H9 (cell line): ENCODE data around the gene CSDE1. TPM values are rescaled to one million over a fixed set of nuclear protein-coding genes. Genes with fewer than 3 reads are reported as not detected.

Experiments
- DNase-seq: peaks from one replicate; pipeline ENCODE4 v3.0.0-alpha.2; 2017
- H2AFZ ChIP-seq: one replicate; pipeline ENCODE4 v1.6.1; 2013; ENCODE audit warnings: mild to moderate bottlenecking, low read length, control low read depth, moderate library complexity
- H2AK5ac ChIP-seq: 2 replicates; pipeline ENCODE4 v1.6.1; 2013; ENCODE audit warnings: low read length, control low read depth, mixed read lengths; ENCODE audit not compliant: insufficient read length
- H2BK120ac ChIP-seq: one replicate; pipeline ENCODE4 v1.6.1; 2013; ENCODE audit warnings: low read depth, mild to moderate bottlenecking, low read length, control low read depth, inconsistent platforms; ENCODE audit not compliant: poor library complexity, severe bottlenecking
- H2BK12ac ChIP-seq: 2 replicates; pipeline ENCODE4 v1.6.1; 2013; ENCODE audit warnings: low read length, control low read depth, mixed read lengths, low read depth; ENCODE audit not compliant: insufficient read length
- H2BK15ac ChIP-seq: 2 replicates; pipeline ENCODE4 v1.6.1; 2013; ENCODE audit warnings: low read depth, low read length, control low read depth
- H2BK20ac ChIP-seq: one replicate; pipeline ENCODE4 v1.6.1; 2013; ENCODE audit warnings: low read depth, mild to moderate bottlenecking, low read length, control low read depth, inconsistent platforms; ENCODE audit not compliant: poor library complexity, severe bottlenecking
- H2BK5ac ChIP-seq: 2 replicates; pipeline ENCODE4 v1.6.1; 2013; ENCODE audit warnings: low read length, control low read depth, mixed read lengths; ENCODE audit not compliant: insufficient read length
- H3K14ac ChIP-seq: 2 replicates; pipeline ENCODE4 v1.6.1; 2013; ENCODE audit warnings: low read length, control low read depth; ENCODE audit not compliant: insufficient read depth
- H3K18ac ChIP-seq: 2 replicates; pipeline ENCODE4 v1.6.1; 2013; ENCODE audit warnings: low read depth, mild to moderate bottlenecking, mixed read lengths, low read length, control low read depth; ENCODE audit not compliant: insufficient read length
- H3K23ac ChIP-seq: 2 replicates; pipeline ENCODE4 v1.6.1; 2013; ENCODE audit warnings: low read length, control low read depth, mixed read lengths, low read depth; ENCODE audit not compliant: insufficient read length
- H3K23me2 ChIP-seq: 2 replicates; pipeline ENCODE4 v1.6.1; 2013; ENCODE audit warnings: low read depth, mild to moderate bottlenecking, mixed read lengths, low read length, control low read depth; ENCODE audit not compliant: insufficient read length, poor library complexity, severe bottlenecking
- H3K27ac ChIP-seq: 2 replicates; pipeline ENCODE4 v1.5.1; 2013; ENCODE audit warnings: low read length, control low read depth, mixed read lengths, low read depth; ENCODE audit not compliant: insufficient read length
- H3K27me3 ChIP-seq: 2 replicates; pipeline ENCODE4 v1.6.1; 2013; ENCODE audit warnings: low read length, control low read depth, inconsistent platforms; ENCODE audit not compliant: insufficient read depth
- H3K4ac ChIP-seq: 2 replicates; pipeline ENCODE4 v1.6.1; 2013; ENCODE audit warnings: low read depth, mild to moderate bottlenecking, control low read depth, inconsistent platforms, low read length, moderate library complexity
- H3K4me1 ChIP-seq: 2 replicates; pipeline ENCODE4 v1.6.1; 2013; ENCODE audit warnings: low read length, control low read depth, inconsistent platforms; ENCODE audit not compliant: insufficient read depth
- H3K4me2 ChIP-seq: 2 replicates; pipeline ENCODE4 v1.6.1; 2013; ENCODE audit warnings: low read length, control low read depth, mixed read lengths; ENCODE audit not compliant: insufficient read length, insufficient read depth
- H3K56ac ChIP-seq: 2 replicates; pipeline ENCODE4 v1.6.1; 2013; ENCODE audit warnings: low read depth, mild to moderate bottlenecking, mixed read lengths, low read length, control low read depth; ENCODE audit not compliant: insufficient read length
- H3K79me1 ChIP-seq: 2 replicates; pipeline ENCODE4 v1.6.1; 2013; ENCODE audit warnings: low read depth, mild to moderate bottlenecking, moderate library complexity, low read length, control low read depth, inconsistent platforms; ENCODE audit not compliant: insufficient read depth, poor library complexity, severe bottlenecking
- H3K79me2 ChIP-seq: 2 replicates; pipeline ENCODE4 v1.6.1; 2013; ENCODE audit warnings: low read length, control low read depth, inconsistent platforms; ENCODE audit not compliant: insufficient read depth
- H3K9ac ChIP-seq: 2 replicates; pipeline ENCODE4 v1.6.1; 2013; ENCODE audit warnings: low read length, control low read depth, mixed read lengths; ENCODE audit not compliant: insufficient read length; ENCODE audit errors: extremely low read depth
- H3K9me3 ChIP-seq: one replicate; pipeline ENCODE4 v1.6.1; 2013; ENCODE audit warnings: low read depth, low read length, inconsistent platforms; ENCODE audit not compliant: control insufficient read depth
- H3T11ph ChIP-seq: one replicate; pipeline ENCODE4 v1.6.1; 2013; ENCODE audit warnings: mild to moderate bottlenecking, low read length, control low read depth, inconsistent platforms
- H4K20me1 ChIP-seq: one replicate; pipeline ENCODE4 v1.6.1; 2013; ENCODE audit not compliant: control insufficient read depth, insufficient read length, insufficient read depth
- H4K5ac ChIP-seq: 2 replicates; pipeline ENCODE4 v1.6.1; 2013; ENCODE audit warnings: low read depth, mild to moderate bottlenecking, mixed read lengths, low read length, control low read depth; ENCODE audit not compliant: insufficient read length
- H4K8ac ChIP-seq: replicated peaks from 2 replicates; pipeline ENCODE4 v1.6.1; 2013; ENCODE audit warnings: low read length, control low read depth, mixed read lengths, low read depth; ENCODE audit not compliant: insufficient read length
- H4K91ac ChIP-seq: 2 replicates; pipeline ENCODE4 v1.6.1; 2013; ENCODE audit warnings: low read depth, mild to moderate bottlenecking, moderate library complexity, mixed read lengths, low read length, control low read depth; ENCODE audit not compliant: insufficient read length
- H3K27ac Mint-ChIP-seq, 3 experiments: 2 replicates in 2 of 3; 3 replicates in 1 of 3; pipeline ENCODE4 v1.8.0; 2020 to 2021; ENCODE audit warnings: mixed read lengths in 3 of 3, mild to moderate bottlenecking in 1 of 3, moderate library complexity in 1 of 3
- H3K27me3 Mint-ChIP-seq: 2 replicates; pipeline ENCODE4 v1.8.0; 2021; ENCODE audit warnings: low read depth, mild to moderate bottlenecking, moderate library complexity, mixed read lengths
- H3K36me3 Mint-ChIP-seq, 3 experiments: 2 replicates in 2 of 3; 3 replicates in 1 of 3; pipeline ENCODE4 v1.8.0; 2020 to 2021; ENCODE audit warnings: low read depth in 3 of 3, mixed read lengths in 3 of 3; ENCODE audit not compliant: insufficient read depth in 1 of 3
- H3K4me1 Mint-ChIP-seq, 2 experiments: 2 replicates each; pipeline ENCODE4 v1.8.0; 2020; ENCODE audit warnings: mixed read lengths in 2 of 2
- H3K4me3 Mint-ChIP-seq, 2 experiments: 2 replicates in 1 of 2; 3 replicates in 1 of 2; pipeline ENCODE4 v1.8.0; 2020 to 2021; ENCODE audit warnings: mild to moderate bottlenecking in 2 of 2, mixed read lengths in 2 of 2, moderate library complexity in 1 of 2
- H3K9me3 Mint-ChIP-seq, 2 experiments: 2 replicates in 1 of 2; 3 replicates in 1 of 2; pipeline ENCODE4 v1.8.0; 2020; ENCODE audit warnings: mild to moderate bottlenecking in 2 of 2, mixed read lengths in 2 of 2, moderate library complexity in 1 of 2
- WGBS: extraction: QIAGEN DNeasy Blood & Tissue Kit; methylation state at CpG from one replicate; pipeline ENCODE4 v1.1.7; 2013; ENCODE audit warnings: missing lambda C conversion rate, low lambda C conversion rate, mixed read lengths; ENCODE audit not compliant: insufficient read length; ENCODE audit errors: extremely low coverage; 5-methylcytosine and 5-hydroxymethylcytosine counted together
- total RNA-seq: library from RNA; stranded (reverse); gene quantifications from 2 replicates; pipeline ENCODE4 v1.2.1, GENCODE V29; 2021
- TF ChIP-seq, protein P1 (sequence below): fragments of 200-600 bp; sonication (generic); conservative IDR thresholded peaks from 3 replicates; pipeline ENCODE4 v1.8.0; 2021; ENCODE audit warnings: antibody characterized with exemption, mild to moderate bottlenecking

CSDE1 gene
- total RNA-seq, 1 experiment from 2014 or later: 645 TPM

- Histone ChIP-seq H3K27ac (peak overlapping the region; percentile 76), H4K8ac (no peak overlapping the region), H2BK120ac (no peak overlapping the region), H3K9me3 (no peaks in the 10 kb centered on the region), H2BK12ac (no peak overlapping the region), H2AK5ac (no peak overlapping the region), H3K79me1 (peaks cover 5% of the 10 kb centered on the region), H3K4me2 (peak overlapping the region; percentile 77), H3K14ac (peak overlapping the region; percentile 88; the same call in 1 of the 2 replicates), H3T11ph (no peak overlapping the region), H2BK20ac (no peak overlapping the region), H3K9ac (peak overlapping the region; percentile 93), H3K79me2 (peaks cover 54% of the 10 kb centered on the region), H2AFZ (no peak overlapping the region), H3K23me2 (peaks cover 3% of the 10 kb centered on the region), H2BK5ac (no peak overlapping the region), H4K20me1 (no peaks in the 10 kb centered on the region), H4K91ac (no peak overlapping the region), H3K4ac (no peak overlapping the region; the same call in 1 of the 2 replicates), H3K4me1 (peaks cover 9% of the 10 kb centered on the region; the same call in 1 of the 2 replicates), H3K23ac (no peak overlapping the region), H3K18ac (peak overlapping the region; percentile 90), H3K27me3 (no peaks in the 10 kb centered on the region), H3K56ac (peak overlapping the region; percentile 95), H2BK15ac (no peak overlapping the region), H4K5ac (peak overlapping the region; percentile 86)
- no peaks in the 10 kb centered on the region; a peak in 2 of 5 replicates for H3K9me3 Mint-ChIP-seq
- peaks cover 50 to 54% of the 10 kb centered on the region in 2 experiments for H3K4me1 Mint-ChIP-seq
- peaks cover 1% of the 10 kb centered on the region; the same call in 1 of the 2 replicates for H3K27me3 Mint-ChIP-seq
- H3K36me3 Mint-ChIP-seq: peaks cover 12 to 33% (median 26%) of the 10 kb centered on the region in 3 experiments
- no CpG with 5 or more reads among the region's 14 CpGs for WGBS
- H3K27ac Mint-ChIP-seq: peak overlapping the region; percentile 100
- DNase-seq: no peak
- H3K4me3 Mint-ChIP-seq: peak overlapping the region; percentile 100
- TF ChIP-seq, protein P1, sequence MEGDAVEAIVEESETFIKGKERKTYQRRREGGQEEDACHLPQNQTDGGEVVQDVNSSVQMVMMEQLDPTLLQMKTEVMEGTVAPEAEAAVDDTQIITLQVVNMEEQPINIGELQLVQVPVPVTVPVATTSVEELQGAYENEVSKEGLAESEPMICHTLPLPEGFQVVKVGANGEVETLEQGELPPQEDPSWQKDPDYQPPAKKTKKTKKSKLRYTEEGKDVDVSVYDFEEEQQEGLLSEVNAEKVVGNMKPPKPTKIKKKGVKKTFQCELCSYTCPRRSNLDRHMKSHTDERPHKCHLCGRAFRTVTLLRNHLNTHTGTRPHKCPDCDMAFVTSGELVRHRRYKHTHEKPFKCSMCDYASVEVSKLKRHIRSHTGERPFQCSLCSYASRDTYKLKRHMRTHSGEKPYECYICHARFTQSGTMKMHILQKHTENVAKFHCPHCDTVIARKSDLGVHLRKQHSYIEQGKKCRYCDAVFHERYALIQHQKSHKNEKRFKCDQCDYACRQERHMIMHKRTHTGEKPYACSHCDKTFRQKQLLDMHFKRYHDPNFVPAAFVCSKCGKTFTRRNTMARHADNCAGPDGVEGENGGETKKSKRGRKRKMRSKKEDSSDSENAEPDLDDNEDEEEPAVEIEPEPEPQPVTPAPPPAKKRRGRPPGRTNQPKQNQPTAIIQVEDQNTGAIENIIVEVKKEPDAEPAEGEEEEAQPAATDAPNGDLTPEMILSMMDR: no peak
Measured at GRCh38 chr1:114756009-114756892, 1.5 kb downstream of the CSDE1 start.
